ENCODE results near the gene ZNF148.
"Not testable (repeated sequence)": the region's sequence is repeated elsewhere in the genome, so short reads cannot be mapped to it uniquely, and the experiment has no call there.

ZNF148 gene

GRCh38 chr3:125351152-125351551 is 24.0 kb downstream of the ZNF148 start:
- Histone ChIP-seq H3K4me1 (ENCODE audit: control insufficient read depth, low read length) (peaks cover 77% of the 10 kb centered on the region), H3K27me3 (ENCODE audit: control insufficient read depth, low read length) (no peaks in the 10 kb centered on the region), H4K20me1 (ENCODE audit: control insufficient read depth, insufficient read depth, low read depth, low read length) (peaks cover 4% of the 10 kb centered on the region; the same call in 1 of the 2 replicates), H3F3A (ENCODE audit: control insufficient read depth, insufficient read depth) (peaks cover 30% of the 10 kb centered on the region), H3K9me3 (ENCODE audit: control insufficient read depth, insufficient read depth, low read length) (peaks cover 8% of the 10 kb centered on the region; the same call in 1 of the 2 replicates), H3K79me2 (ENCODE audit: control insufficient read depth, low read length) (peaks cover 98% of the 10 kb centered on the region), H3K36me3 (ENCODE audit: control insufficient read depth, low read length) (peaks cover 32% of the 10 kb centered on the region), H3K9me2 (replicated peaks; ENCODE audit: control insufficient read depth, low read length) (no peaks in the 10 kb centered on the region), H3K4me3 (ENCODE audit: low read length) (peak overlapping the region; percentile 60), H3K4me2 (ENCODE audit: low read length) (peak overlapping the region; percentile 69), H3K27ac (ENCODE audit: low read depth, low read length) (peak overlapping the region; percentile 89)
- no peak for TF ChIP-seq EZH2phosphoT487 (IDR thresholded peaks at IDR 0.05; ENCODE audit: borderline replicate concordance, low read length)

- Histone ChIP-seq H3K9me3 (ENCODE audit: control insufficient read depth, insufficient read depth, low read length) (peaks cover 11% of the 10 kb centered on the region; the same call in 1 of the 2 replicates), H3K27ac (ENCODE audit: low read depth, low read length) (peak overlapping the region; percentile 89), H3K4me3 (ENCODE audit: low read length) (peak overlapping the region; percentile 60), H3F3A (ENCODE audit: control insufficient read depth, insufficient read depth) (peaks cover 30% of the 10 kb centered on the region), H3K4me2 (ENCODE audit: low read length) (peak overlapping the region; percentile 69), H3K4me1 (ENCODE audit: control insufficient read depth, low read length) (peaks cover 72% of the 10 kb centered on the region), H3K27me3 (ENCODE audit: control insufficient read depth, low read length) (no peaks in the 10 kb centered on the region), H3K79me2 (ENCODE audit: control insufficient read depth, low read length) (peaks cover 98% of the 10 kb centered on the region), H3K36me3 (ENCODE audit: control insufficient read depth, low read length) (peaks cover 33% of the 10 kb centered on the region), H4K20me1 (ENCODE audit: control insufficient read depth, insufficient read depth, low read depth, low read length) (peaks cover 4% of the 10 kb centered on the region; the same call in 1 of the 2 replicates), H3K9me2 (replicated peaks; ENCODE audit: control insufficient read depth, low read length) (no peaks in the 10 kb centered on the region)
- no peak for TF ChIP-seq CTCF (IDR thresholded peaks at IDR 0.05; ENCODE audit: low read depth, low read length, poor library complexity, severe bottlenecking)
- no peak for TF ChIP-seq EZH2phosphoT487 (IDR thresholded peaks at IDR 0.05; ENCODE audit: borderline replicate concordance, low read length)
Observed at GRCh38 chr3:125350597-125350996, 24.5 kb downstream of the ZNF148 start.

GRCh38 chr3:125349556-125350165 is 25.5 kb downstream of the ZNF148 start:
- Histone ChIP-seq H3K27me3 (ENCODE audit: control insufficient read depth, low read length) (no peaks in the 10 kb centered on the region), H3K9me2 (replicated peaks; ENCODE audit: control insufficient read depth, low read length) (no peaks in the 10 kb centered on the region), H3F3A (ENCODE audit: control insufficient read depth, insufficient read depth) (peaks cover 30% of the 10 kb centered on the region), H3K9me3 (ENCODE audit: control insufficient read depth, insufficient read depth, low read length) (peaks cover 11% of the 10 kb centered on the region; the same call in 1 of the 2 replicates), H3K4me2 (ENCODE audit: low read length) (peak overlapping the region; percentile 69), H3K36me3 (ENCODE audit: control insufficient read depth, low read length) (peaks cover 36% of the 10 kb centered on the region), H3K79me2 (ENCODE audit: control insufficient read depth, low read length) (peaks cover 98% of the 10 kb centered on the region), H3K27ac (ENCODE audit: low read depth, low read length) (peak overlapping the region; percentile 89), H3K4me3 (ENCODE audit: low read length) (peak overlapping the region; percentile 60), H4K20me1 (ENCODE audit: control insufficient read depth, insufficient read depth, low read depth, low read length) (peaks cover 4% of the 10 kb centered on the region; the same call in 1 of the 2 replicates), H3K4me1 (ENCODE audit: control insufficient read depth, low read length) (peaks cover 62% of the 10 kb centered on the region)
- TF ChIP-seq CTCF (IDR thresholded peaks at IDR 0.05; ENCODE audit: low read depth, low read length, poor library complexity, severe bottlenecking) (no peak), EZH2phosphoT487 (IDR thresholded peaks at IDR 0.05; ENCODE audit: borderline replicate concordance, low read length) (no peak)

- H3F3A ChIP-seq (ENCODE audit: control insufficient read depth, insufficient read depth): peaks cover 30% of the 10 kb centered on the region
- peaks cover 4% of the 10 kb centered on the region; the same call in 1 of the 2 replicates for H4K20me1 ChIP-seq (ENCODE audit: control insufficient read depth, insufficient read depth, low read depth, low read length)
- peak overlapping the region; percentile 69 for H3K4me2 ChIP-seq (ENCODE audit: low read length)
Observed at GRCh38 chr3:125349055-125349454, 26.1 kb downstream of the ZNF148 start.

GRCh38 chr3:125343367-125343766 is 31.8 kb downstream of the ZNF148 start:
- H3K4me2 ChIP-seq (ENCODE audit: low read length); H3K27me3 ChIP-seq (ENCODE audit: control insufficient read depth, low read length); H3K27ac ChIP-seq (ENCODE audit: low read depth, low read length); H4K20me1 ChIP-seq (ENCODE audit: control insufficient read depth, insufficient read depth, low read depth, low read length); H3K4me3 ChIP-seq (ENCODE audit: low read length); H3F3A ChIP-seq (ENCODE audit: control insufficient read depth, insufficient read depth); H3K9me2 ChIP-seq (replicated peaks; ENCODE audit: control insufficient read depth, low read length); H3K4me1 ChIP-seq (ENCODE audit: control insufficient read depth, low read length): not testable (repeated sequence)
- Histone ChIP-seq H3K36me3 (ENCODE audit: control insufficient read depth, low read length) (peaks cover 36% of the 10 kb centered on the region), H3K9me3 (ENCODE audit: control insufficient read depth, insufficient read depth, low read length) (peaks cover 16% of the 10 kb centered on the region; the same call in 1 of the 2 replicates), H3K79me2 (ENCODE audit: control insufficient read depth, low read length) (peaks cover 100% of the 10 kb centered on the region)

More at GRCh38 chr3:125349055-125349454, 26.1 kb downstream of the ZNF148 start:
- peak overlapping the region; percentile 89 for H3K27ac ChIP-seq (ENCODE audit: low read depth, low read length)
- peaks cover 98% of the 10 kb centered on the region for H3K79me2 ChIP-seq (ENCODE audit: control insufficient read depth, low read length)
- H3K36me3 ChIP-seq (ENCODE audit: control insufficient read depth, low read length): peaks cover 42% of the 10 kb centered on the region
- H3K27me3 ChIP-seq (ENCODE audit: control insufficient read depth, low read length): no peaks in the 10 kb centered on the region
- no peak for TF ChIP-seq EZH2phosphoT487 (IDR thresholded peaks at IDR 0.05; ENCODE audit: borderline replicate concordance, low read length)
- TF ChIP-seq CTCF (IDR thresholded peaks at IDR 0.05; ENCODE audit: low read depth, low read length, poor library complexity, severe bottlenecking): no peak
- H3K4me3 ChIP-seq (ENCODE audit: low read length): peak overlapping the region; percentile 60
- H3K9me2 ChIP-seq (replicated peaks; ENCODE audit: control insufficient read depth, low read length): no peaks in the 10 kb centered on the region
- peaks cover 56% of the 10 kb centered on the region for H3K4me1 ChIP-seq (ENCODE audit: control insufficient read depth, low read length)
- peaks cover 14% of the 10 kb centered on the region; the same call in 1 of the 2 replicates for H3K9me3 ChIP-seq (ENCODE audit: control insufficient read depth, insufficient read depth, low read length)

Measured in DOHH2 (cell line).